HepG2 (cell line): ENCODE data around the gene IQGAP2. TPM values are rescaled to one million over a fixed set of nuclear protein-coding genes. Genes with fewer than 3 reads are reported as not detected.
A peak's percentile ranks its signal among the peaks of the same experiment; 100 is the strongest.

Experiments
- ATF7 ChIP-seq, 2 experiments: fragments of 450-650 bp in 1 of 2; sonication (generic) in 1 of 2; formaldehyde crosslinking in 1 of 2; IDR thresholded peaks; 2 replicates each; pipeline versions ENCODE4 v1.4.0 to v1.6.1; 2016 to 2020; ENCODE audit warnings: antibody characterized with exemption in 1 of 2, mild to moderate bottlenecking in 1 of 2, missing genetic modification reagents in 1 of 2
- CBX1 ChIP-seq: IDR thresholded peaks from one replicate; pipeline ENCODE4 v1.6.1; 2016; ENCODE audit warnings: antibody characterized with exemption, low read depth
- CSRNP1 ChIP-seq: sonication (generic); formaldehyde crosslinking; IDR thresholded peaks from 2 replicates; pipeline ENCODE4 v1.8.1; 2023; ENCODE audit warnings: mild to moderate bottlenecking, missing genetic modification reagents
- FOSL1 ChIP-seq: sonication (generic); formaldehyde crosslinking; IDR thresholded peaks from 2 replicates; pipeline ENCODE4 v1.9.0; 2021; ENCODE audit warnings: missing genetic modification reagents, borderline replicate concordance
- MNT ChIP-seq: fragments of 450-650 bp; IDR thresholded peaks from 2 replicates; pipeline ENCODE4 v1.6.1; 2016
- NFKB2 ChIP-seq: sonication (generic); formaldehyde crosslinking; IDR thresholded peaks from 2 replicates; pipeline ENCODE4 v1.4.0; 2020; ENCODE audit warnings: missing genetic modification reagents, borderline replicate concordance
- POLR2AphosphoS5 ChIP-seq: IDR thresholded peaks from 2 replicates; pipeline ENCODE4 v1.6.1; 2012; ENCODE audit warnings: low read depth, low read length
- RBFOX2 ChIP-seq: fragments of 200-400 bp; formaldehyde crosslinking; IDR thresholded peaks from 2 replicates; pipeline ENCODE4 v1.6.1; 2017; ENCODE audit warnings: low read depth, mild to moderate bottlenecking, low read length
- REL ChIP-seq: sonication (generic); formaldehyde crosslinking; conservative IDR thresholded peaks from 2 replicates; pipeline ENCODE4 v1.8.0; 2022; ENCODE audit warnings: mild to moderate bottlenecking, missing genetic modification reagents, moderate library complexity
- SUZ12 ChIP-seq: fragments of 150-350 bp; IDR thresholded peaks from 2 replicates; pipeline ENCODE4 v1.6.1; 2014; ENCODE audit warnings: low read depth, low read length
- TOE1 ChIP-seq: sonication (generic); formaldehyde crosslinking; IDR thresholded peaks from 2 replicates; pipeline ENCODE4 v1.4.0; 2020; ENCODE audit warnings: mild to moderate bottlenecking, missing genetic modification reagents
- ZMYM2 ChIP-seq: sonication (generic); formaldehyde crosslinking; IDR thresholded peaks from 2 replicates; pipeline ENCODE4 v1.8.0; 2022; ENCODE audit warnings: mild to moderate bottlenecking, missing genetic modification reagents
- ZNF318 ChIP-seq: sonication (generic); formaldehyde crosslinking; IDR thresholded peaks from 2 replicates; pipeline ENCODE4 v1.4.0; 2020; ENCODE audit warnings: mild to moderate bottlenecking, missing genetic modification reagents
- ZNF484 ChIP-seq: sonication (generic); formaldehyde crosslinking; IDR thresholded peaks from 2 replicates; pipeline ENCODE4 v1.5.1; 2020; ENCODE audit warnings: mild to moderate bottlenecking, low read depth, missing genetic modification reagents, borderline replicate concordance
- ZNF558 ChIP-seq: sonication (generic); formaldehyde crosslinking; IDR thresholded peaks from 2 replicates; pipeline ENCODE4 v1.9.0; 2022; ENCODE audit warnings: mild to moderate bottlenecking, missing genetic modification reagents, borderline replicate concordance
- ZNF720 ChIP-seq: sonication (generic); formaldehyde crosslinking; IDR thresholded peaks from 2 replicates; pipeline ENCODE4 v1.4.0; 2020; ENCODE audit warnings: missing genetic modification reagents
- ZNF740 ChIP-seq: sonication (generic); formaldehyde crosslinking; IDR thresholded peaks from 2 replicates; pipeline ENCODE4 v1.4.0; 2020; ENCODE audit warnings: missing genetic modification reagents
- polyA plus RNA-seq, 8 experiments: library from polyadenylated mRNA; depleted of rRNA in 3 of 8; stranded (reverse) in 7 of 8; unstranded in 1 of 8; fragments of >200 nt; fragmentation: Illumina TruSeq in 4 of 8; extraction: Trizol in 4 of 8; gene quantifications; 2 replicates each; pipeline versions ENCODE4 v1.2.1 to v1.2.3, GENCODE V29; 2011 to 2016; ENCODE audit warnings: low read depth in 4 of 8, missing spikeins in 1 of 8, mixed read lengths in 1 of 8; ENCODE audit not compliant: insufficient read depth in 1 of 8
- total RNA-seq, 5 experiments: library from RNA; depleted of rRNA; stranded (reverse); fragments of >200 nt; fragmentation: Illumina TruSeq; extraction: Trizol; gene quantifications; 2 replicates each; pipeline ENCODE4 v1.2.3, GENCODE V29; 2016; ENCODE audit warnings: low read depth in 1 of 5

The IQGAP2 gene
- total and polyA plus RNA-seq, 2 of the 13 experiments (the other 11 are each of a cell fraction or from before 2014, with no cell fraction given): 35.2 to 83.3 TPM

- TF ChIP-seq CSRNP1 (no peak), CBX1 (no peak), POLR2AphosphoS5 (peak; percentile 75), REL (CRISPR knock-in tag) (no peak), TOE1 (CRISPR knock-in tag) (0 out of 2 replicates have a peak, but pooled peaks have one; percentile 76), ZMYM2 (no peak), ATF7 (IDR thresholded peaks at IDR 0.05) (no peak), ATF7 (CRISPR knock-in tag; IDR thresholded peaks at IDR 0.05) (no peak), NFKB2 (CRISPR knock-in tag) (no peak), ZNF720 (CRISPR knock-in tag) (no peak), FOSL1 (CRISPR knock-in tag) (no peak), ZNF484 (CRISPR knock-in tag) (no peak), ZNF558 (CRISPR knock-in tag) (no peak), MNT (no peak), ZNF318 (CRISPR knock-in tag) (no peak), ZNF740 (CRISPR knock-in tag) (no peak), RBFOX2 (no peak), SUZ12 (no peak)
Observed at GRCh38 chr5:76755779-76756637, 352.9 kb downstream of the IQGAP2 start (continued).
